ENCODE measurements around the gene CATSPERZ. TPM values are rescaled to one million over a fixed set of nuclear protein-coding genes. Genes with fewer than 3 reads are reported as not detected.
A peak's percentile ranks its signal among the peaks of the same experiment; 100 is the strongest.

The CATSPERZ gene
- polyA plus RNA-seq, 3 donors = 0.47 TPM; not detected in 2

DNA sequence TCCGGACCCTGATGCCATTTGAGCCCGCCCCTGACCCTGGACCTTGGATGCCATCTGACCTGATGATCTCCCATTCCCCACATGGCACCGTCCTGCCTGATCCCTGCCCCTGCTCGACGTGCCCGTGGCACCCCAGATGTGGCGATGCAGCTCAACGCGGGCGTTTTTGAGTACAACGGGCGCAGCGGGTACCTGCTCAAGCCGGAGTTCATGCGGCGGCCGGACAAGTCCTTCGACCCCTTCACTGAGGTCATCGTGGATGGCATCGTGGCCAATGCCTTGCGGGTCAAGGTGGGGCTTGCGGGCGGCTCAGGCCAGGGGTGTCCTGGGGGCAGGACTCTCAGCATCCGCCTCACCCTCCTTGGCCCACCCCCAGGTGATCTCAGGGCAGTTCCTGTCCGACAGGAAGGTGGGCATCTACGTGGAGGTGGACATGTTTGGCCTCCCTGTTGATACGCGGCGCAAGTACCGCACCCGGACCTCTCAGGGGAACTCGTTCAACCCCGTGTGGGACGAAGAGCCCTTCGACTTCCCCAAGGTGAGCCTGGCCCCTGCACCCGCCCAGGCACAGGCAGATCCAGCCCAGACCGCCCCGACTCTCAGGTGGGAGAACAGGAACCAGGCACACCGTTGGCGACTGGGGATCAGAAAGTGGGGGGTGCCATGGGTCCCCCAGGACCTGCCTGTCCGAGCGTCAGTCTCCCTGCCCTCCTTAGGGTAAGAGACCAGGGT lies 37.7 kb upstream of the CATSPERZ start:
- no peak for DNase-seq (ENCODE audit: extremely low read depth in 1 of 11, low read depth in 9 of 11, low spot score in 4 of 11)

DNA sequence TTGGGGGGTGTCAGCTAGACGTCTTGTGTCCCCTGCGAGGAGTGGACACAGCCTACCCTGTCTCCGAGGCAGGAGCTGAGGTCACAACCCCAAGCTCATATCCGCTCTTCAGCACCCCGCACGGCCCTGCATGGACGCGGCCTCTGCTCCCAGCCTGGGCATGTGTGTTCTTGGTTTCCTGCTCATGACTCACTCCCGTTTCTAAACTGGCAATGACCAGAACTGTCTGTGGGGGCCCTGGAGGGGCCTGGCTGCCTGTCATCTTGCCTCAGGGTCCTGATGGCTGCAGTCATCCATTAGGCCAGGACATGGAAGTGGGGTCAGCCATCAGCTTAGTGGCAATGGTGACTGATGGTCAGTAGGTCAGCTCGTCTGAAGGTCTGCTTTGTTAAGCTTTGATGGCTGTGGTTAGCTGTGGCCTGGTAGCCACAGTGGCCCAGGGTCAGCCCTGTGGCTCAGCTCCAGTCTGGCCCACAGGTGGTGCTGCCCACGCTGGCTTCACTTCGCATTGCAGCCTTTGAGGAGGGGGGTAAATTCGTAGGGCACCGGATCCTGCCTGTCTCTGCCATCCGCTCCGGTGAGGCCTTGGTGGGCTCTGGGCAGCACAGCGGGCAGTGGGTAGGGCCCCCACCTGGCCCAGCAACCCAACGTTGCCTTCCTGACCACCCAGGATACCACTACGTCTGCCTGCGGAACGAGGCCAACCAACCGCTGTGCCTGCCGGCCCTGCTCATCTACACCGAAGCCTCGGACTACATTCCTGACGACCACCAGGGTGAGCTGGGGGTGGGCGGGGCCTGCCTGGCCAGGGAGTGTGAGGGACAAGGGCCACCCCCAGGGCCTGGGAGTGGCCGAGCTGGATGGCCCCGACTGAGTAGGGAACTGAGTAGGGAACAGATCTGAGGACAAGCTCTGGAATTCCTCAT lies 36.9 kb upstream of the CATSPERZ start:
- no peak for DNase-seq (ENCODE audit: extremely low read depth in 1 of 11, low read depth in 9 of 11, low spot score in 4 of 11)

DNA sequence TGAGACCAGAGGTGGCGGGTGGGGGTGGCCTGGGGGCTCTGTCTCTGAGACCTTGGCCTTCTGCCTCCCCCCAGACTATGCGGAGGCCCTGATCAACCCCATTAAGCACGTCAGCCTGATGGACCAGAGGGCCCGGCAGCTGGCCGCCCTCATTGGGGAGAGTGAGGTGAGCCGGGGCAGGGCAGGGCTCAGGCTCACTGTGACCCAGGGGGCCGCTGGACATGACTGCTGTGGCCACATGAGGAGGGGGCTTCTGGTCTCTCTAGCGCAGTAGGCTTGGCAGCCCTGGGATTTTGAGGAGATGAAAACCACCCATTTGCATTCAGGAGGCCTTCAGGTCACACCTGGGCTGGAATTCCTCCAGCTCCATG lies 36.2 kb upstream of the CATSPERZ start:
- DNase-seq (ENCODE audit: extremely low read depth in 1 of 11, low read depth in 9 of 11, low spot score in 4 of 11) = no peak

DNA sequence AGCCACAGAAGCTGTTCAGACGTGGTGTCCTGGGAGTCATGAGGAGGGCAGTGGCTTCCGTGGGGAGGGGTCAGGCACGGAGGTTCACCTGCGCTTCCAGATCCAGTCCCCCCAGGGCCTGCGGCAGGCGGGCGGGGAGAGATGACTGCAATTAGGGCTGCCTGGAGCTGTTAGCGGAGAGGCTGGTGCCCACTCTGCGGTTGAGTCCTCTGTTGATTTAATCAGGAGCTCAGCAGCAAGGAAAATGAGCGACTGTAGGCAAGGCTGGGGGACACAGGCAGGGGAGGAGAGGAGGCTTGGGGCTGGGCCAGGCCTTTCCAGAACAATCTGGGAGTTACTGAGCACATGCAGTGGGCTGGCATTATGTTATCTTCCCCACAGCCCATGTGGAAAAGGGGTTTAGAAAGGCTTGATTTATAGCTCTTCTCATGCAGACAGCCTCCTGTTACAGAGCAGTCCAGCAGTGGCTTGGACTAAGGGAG lies 35.7 kb upstream of the CATSPERZ start:
- no peak for DNase-seq (ENCODE audit: extremely low read depth in 1 of 11, low read depth in 9 of 11, low spot score in 4 of 11)

DNA sequence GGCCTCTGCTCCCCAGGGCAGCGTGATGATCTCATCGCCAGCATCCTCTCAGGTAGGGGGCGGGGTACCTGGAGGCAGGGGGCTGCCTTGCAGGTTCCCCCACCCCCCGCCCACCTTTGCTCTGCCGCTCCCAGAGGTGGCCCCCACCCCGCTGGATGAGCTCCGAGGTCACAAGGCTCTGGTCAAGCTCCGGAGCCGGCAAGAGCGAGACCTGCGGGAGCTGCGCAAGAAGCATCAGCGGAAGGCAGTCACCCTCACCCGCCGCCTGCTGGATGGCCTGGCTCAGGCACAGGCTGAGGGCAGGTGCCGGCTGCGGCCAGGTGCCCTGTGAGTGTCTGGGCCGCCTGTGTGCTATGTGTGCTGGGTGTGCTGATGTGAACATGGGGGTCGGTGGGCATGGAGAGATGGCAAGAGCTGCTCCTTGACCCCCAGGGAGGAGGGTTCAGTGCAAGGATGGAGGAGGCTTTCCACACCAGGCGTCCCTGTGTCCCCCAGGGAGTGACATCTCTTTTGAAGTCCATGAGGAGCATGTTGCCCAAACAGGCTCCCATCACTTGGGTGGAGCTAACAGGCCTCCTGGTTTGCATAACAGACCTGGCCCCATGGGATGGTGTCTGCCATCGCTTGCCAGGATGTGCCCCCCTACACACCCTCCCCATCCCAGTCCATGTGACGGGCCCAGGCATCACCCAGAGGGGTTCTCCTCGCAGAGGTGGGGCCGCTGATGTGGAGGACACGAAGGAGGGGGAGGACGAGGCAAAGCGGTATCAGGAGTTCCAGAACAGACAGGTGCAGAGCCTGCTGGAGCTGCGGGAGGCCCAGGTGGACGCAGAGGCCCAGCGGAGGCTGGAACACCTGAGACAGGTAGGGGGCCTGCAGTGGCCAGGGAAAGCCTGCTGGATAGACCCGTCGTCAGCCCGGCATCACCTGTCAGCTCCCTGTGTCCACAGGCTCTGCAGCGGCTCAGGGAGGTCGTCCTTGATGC lies 34.7 kb upstream of the CATSPERZ start:
- DNase-seq (ENCODE audit: extremely low read depth in 1 of 11, low read depth in 9 of 11, low spot score in 4 of 11) = no peak

DNA sequence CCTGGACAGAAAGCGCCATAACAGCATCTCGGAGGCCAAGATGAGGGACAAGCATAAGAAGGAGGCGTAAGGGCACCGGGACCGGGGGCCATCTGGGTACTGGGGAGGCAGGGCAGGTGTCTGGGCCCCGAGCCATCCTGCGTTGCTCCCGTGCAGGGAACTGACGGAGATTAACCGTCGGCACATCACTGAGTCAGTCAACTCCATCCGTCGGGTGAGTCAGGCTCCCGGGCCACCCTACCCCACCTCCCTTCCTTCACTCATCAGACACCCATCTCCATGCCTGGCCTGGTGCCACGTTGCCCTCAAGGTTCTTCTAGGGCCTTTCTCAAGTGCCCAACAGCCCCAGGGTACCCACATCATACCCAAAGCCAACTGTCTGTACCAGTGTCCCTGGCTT lies 33.8 kb upstream of the CATSPERZ start:
- no peak for DNase-seq (ENCODE audit: extremely low read depth in 1 of 11, low read depth in 9 of 11, low spot score in 4 of 11)

DNA sequence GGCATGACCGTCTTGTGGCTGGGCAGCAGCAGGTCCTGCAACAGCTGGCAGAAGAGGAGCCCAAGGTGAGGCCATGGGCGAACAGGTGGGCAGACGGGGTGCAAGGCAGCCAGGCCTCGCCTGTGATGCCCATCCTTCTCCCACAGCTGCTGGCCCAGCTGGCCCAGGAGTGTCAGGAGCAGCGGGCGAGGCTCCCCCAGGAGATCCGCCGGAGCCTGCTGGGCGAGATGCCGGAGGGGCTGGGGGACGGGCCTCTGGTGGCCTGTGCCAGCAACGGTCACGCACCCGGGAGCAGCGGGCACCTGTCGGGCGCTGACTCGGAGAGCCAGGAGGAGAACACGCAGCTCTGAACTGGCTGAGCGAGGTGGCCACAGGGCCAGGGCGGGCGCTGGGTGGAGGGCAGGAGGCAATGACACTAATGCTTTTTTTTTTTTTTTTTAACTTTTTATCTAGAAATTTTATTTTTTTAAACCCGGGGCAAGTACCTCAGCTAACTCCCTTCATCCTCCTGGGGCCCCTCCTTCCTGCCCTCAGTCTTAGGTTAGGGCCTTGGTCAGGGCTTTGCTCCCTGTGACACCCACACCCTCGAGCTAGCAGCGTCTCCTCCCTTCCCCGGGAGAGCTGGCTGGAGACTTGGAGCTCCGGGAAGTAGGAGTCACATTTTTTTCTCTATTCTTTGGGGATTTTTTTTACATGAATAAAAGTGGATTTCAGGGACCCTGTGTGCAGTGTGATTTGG lies 32.8 kb upstream of the CATSPERZ start:
- no peak for DNase-seq (ENCODE audit: extremely low read depth in 1 of 11, low read depth in 9 of 11, low spot score in 4 of 11)

DNA sequence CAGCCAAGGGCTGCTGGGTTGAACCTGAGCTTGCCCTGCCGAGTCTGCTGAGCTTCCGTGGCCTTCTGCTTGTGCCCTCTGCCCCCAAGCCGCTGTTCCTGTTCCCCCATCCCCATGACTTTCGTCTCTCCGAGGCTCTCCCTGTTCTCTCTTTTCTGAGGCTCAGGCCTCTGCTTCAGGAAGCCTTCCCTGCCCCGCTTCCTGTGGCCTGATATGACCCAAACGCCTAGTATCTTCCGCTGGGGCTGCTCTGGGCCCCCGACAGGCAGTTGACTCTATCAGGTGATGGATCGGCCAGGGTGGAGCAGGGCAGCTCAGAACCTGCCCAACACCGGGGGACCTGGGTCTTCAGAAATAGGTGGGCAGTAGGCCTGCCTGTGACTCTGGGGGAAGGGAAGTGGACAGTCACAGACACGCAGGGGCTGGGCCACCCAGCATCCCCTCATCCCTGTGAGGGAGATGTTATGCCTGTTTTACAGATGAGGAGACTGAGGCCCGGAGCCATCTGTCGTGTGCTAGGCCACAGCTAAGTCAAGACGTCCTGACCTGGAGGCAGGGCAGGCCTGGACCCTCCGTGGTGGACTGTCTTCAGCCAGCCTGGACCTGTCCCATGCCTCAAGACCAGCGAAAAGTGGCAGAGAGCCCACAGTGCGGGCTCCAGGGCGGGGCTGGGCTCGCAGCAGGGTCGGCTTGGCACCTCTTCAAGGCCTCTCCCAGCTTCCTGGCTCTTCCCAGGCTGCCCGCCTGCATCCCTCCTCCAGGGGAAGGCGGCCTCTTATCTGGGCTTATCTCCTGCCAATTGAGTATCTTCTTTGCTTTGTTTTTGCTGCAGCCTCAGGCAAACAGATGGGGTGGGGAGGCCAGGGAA lies 31.9 kb upstream of the CATSPERZ start:
- DNase-seq (ENCODE audit: extremely low read depth in 1 of 11, low read depth in 9 of 11, low spot score in 4 of 11) = no peak

DNA sequence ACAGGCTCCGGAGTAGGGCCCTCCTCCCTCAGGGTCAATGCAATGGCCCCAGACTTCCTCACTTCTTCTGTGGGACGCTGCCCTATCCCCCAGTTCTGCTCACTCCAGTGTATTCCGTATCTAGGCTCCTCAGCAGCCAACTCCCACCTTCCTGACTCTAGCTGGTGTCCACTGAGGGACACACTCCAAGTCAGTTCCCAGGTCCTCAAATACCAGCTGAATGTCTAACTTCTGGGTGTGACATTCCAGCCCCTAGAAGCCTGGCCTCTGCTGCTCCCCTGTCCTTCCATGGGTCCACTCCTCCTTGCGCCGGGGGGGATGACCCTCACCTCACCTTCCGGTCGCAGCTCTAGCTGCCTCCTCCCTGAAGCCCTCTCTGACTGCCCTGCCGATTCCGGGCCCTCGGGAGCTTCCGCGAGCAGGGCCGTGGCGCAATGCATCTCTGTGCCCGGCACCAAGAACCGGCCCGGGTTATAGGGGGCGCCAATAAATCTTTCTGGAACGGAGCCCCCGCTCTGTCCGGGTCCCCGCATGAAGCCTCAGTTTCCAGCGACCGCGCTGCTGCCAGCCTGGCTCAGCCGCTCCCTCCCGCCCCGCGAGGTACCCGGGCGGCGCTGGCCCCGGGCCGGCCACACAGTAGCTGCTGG lies 31.1 kb upstream of the CATSPERZ start:
- DNase-seq (ENCODE audit: extremely low read depth in 1 of 11, low read depth in 9 of 11, low spot score in 4 of 11) = no peak

DNA sequence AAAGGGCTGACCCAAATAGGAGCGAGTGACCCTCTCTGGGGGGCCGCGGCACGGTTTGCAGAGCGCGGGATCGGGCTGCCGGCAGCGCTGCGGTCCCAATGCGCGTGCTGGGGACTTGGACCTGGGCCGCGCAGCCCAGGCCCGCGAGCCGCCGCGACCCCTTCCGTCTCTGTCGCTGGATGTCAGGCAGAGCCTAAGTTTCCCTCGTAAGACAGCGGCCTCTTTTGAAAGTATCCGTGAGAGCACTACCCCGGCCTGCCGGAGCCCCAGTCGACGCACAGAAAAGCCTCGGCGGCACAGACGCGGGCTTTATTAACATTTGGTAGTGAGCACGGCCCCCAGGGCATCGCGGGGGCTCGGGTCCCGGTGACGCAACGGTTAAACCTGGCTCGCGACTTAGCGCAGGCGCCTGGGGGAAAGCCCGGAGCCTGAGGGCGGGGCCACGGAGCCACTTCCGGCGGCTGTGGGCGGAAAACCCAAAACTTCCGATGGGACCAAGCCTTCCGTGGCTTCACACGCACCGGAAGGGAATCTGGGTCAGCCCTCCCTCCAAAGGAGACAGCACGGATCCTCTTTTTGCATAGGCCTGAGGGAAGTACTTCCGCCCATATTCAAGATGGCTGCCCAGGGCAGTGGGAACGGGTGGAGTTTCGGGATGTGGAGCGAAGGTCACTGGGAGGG lies 30.5 kb upstream of the CATSPERZ start:
- DNase-seq (ENCODE audit: extremely low read depth in 1 of 11, low read depth in 9 of 11, low spot score in 4 of 11) = peak; percentile 95 to 100 (median 99)

DNA sequence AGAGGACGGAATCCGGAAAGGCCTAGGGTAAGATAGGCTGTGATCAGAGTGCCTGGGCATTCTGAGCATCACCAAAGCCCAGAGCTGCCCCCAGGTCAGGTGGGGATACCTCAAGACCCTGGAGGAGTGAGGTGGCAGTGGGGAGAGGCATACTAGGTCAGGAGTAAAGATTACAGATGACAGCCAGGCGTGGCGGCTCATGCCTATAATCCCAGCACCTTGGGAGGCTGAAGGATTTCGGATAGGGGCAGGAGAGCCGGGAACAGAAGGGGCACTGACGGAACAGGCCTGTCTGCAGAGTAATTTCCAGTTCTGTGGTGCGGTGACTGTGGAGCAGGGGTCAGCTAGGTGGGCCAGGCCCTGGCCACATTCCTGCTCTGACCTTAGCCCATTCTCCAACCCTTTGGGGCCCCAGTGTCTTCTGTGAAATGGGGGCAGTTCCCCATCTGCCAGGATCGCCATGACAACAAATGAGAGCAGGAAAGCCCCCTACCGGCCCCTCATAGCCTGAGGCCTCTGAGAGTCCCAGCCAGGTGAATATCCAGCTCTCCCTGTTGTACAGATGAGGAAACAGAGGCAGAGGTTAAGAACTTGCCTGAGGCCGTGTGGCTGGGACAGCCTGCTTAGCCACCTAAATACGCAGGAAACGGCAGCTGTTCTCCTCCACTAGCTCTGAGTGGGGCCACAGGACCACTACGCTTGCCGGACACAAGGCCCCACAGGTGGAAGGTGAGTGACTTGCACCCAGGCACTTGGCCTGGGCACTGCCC lies 24.9 kb upstream of the CATSPERZ start:
- DNase-seq (ENCODE audit: extremely low read depth in 1 of 11, low read depth in 9 of 11, low spot score in 4 of 11) = no peak

DNA sequence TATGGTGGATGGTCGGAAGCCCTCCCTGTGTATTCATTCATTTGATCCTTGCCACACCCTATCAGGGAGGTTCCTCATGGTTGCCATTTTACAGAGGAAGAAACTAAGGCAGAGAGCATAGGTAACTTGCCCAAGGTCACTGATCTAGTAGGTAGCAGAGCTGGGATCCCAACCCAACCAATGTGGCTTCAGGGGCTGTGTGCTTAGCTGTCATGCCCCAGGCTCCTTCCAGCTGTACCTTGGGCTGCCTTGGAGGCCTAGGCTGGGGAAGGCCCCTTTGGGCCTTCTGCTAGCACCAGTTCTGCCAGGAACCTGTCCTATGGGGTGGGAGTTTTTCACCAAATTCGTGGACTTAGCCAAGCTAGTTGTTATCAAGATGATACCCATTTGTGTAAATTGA lies 24.3 kb upstream of the CATSPERZ start:
- no peak for DNase-seq (ENCODE audit: extremely low read depth in 1 of 11, low read depth in 9 of 11, low spot score in 4 of 11)

DNA sequence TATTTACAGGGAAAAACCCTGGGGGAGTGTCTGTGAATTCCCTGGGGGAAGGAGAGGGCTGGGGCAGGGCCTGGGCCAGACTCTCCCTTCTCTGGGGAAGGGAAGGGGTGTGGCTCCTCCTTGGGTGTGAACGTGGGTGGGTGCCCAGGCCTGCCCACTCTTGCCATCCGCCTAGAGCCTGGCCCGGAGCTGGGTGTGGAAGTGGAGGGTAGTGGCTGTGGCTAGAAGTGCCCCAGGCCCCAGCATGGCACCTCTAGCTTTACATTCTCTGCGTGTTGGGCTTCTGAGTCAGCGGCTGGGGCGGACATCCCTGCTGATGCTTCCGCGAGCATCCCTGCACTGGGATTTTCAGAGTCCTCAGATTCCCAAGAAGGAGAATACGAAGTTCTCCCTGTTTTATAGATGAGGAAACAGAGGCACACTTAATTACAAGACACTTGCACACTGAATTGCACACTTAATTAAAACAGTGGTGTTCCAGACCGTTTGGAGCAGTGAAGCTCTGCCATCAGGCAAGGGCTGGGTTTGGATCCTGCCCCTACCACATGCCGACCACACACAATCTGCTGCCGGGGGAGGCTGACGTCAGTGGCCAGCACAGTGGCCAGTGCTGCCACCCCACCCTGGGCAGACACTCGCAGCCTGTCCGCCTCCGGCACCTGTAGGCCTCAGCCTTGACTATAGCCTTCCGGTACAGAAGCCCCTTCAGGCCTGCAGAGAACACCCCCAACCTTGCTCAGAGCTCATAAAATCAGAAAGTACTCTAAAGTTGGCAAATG lies 23.3 kb upstream of the CATSPERZ start:
- no peak for DNase-seq (ENCODE audit: extremely low read depth in 1 of 11, low read depth in 9 of 11, low spot score in 4 of 11)

DNA sequence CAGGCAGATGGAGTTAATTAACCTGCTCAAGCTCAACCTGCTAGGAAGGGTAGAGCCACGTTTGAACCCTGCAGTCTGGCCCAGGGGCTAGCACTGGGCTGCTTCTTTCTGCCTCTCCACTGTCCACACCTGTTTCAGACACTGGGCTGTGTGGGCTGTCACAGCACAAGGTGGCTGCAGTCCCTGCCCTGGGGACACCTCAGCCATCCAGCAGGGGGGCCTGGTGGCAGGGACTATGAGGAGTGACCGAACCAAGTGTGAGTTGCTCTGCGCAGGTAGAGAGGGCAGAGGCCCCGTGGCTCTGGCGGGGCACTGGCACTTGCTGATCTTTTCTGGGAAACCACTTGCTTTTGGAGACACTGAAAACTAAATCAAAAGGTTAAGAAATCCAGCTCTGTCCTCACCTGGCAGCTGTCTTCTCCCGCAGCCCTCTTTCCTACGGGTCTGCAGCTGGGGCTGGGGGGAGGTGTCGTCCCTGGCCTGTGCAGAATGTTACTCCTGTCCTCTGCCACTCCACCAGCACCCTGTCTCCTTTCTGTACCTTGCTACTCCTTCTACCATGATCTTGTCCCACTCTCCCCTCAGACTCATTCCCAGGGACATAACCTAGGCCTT lies 21.5 kb upstream of the CATSPERZ start:
- DNase-seq (ENCODE audit: extremely low read depth in 1 of 11, low read depth in 9 of 11, low spot score in 4 of 11) = no peak
